Activated effector memory CD4-positive, alpha-beta T cell treated with anti-CD3 and anti-CD28 coated beads, Interleukin-2, amount 50 U/mL, for 16 hours (primary cell): ENCODE measurements around the gene LRRN1.
"Not testable (repeated sequence)": the region's sequence is repeated elsewhere in the genome, so short reads cannot be mapped to it uniquely, and the experiment has no call there.

Experiments
- DNase-seq: peaks from one replicate; pipeline ENCODE4 v3.0.0-alpha.2; 2020

Gene LRRN1

GRCh38 chr3:3815206-3815605, 16.0 kb downstream of the LRRN1 start:
- no peak for DNase-seq

GRCh38 chr3:3816034-3816433, 16.8 kb downstream of the LRRN1 start:
- no peak for DNase-seq

- no peak for DNase-seq
Observed at GRCh38 chr3:3817865-3818264, 18.6 kb downstream of the LRRN1 start.

- DNase-seq = no peak
Observed at GRCh38 chr3:3821777-3822176, 22.5 kb downstream of the LRRN1 start.

GRCh38 chr3:3825035-3825434, 25.8 kb downstream of the LRRN1 start:
- no peak for DNase-seq

- DNase-seq = no peak
Observed at GRCh38 chr3:3826521-3826920, 27.3 kb downstream of the LRRN1 start.

GRCh38 chr3:3827111-3827510, 27.9 kb downstream of the LRRN1 start:
- no peak for DNase-seq

GRCh38 chr3:3828417-3828816, 29.2 kb downstream of the LRRN1 start:
- DNase-seq = not testable (repeated sequence)

- no peak for DNase-seq
Observed at GRCh38 chr3:3836845-3837244, 37.6 kb downstream of the LRRN1 start.

- no peak for DNase-seq
Observed at GRCh38 chr3:3842356-3842755, 43.1 kb downstream of the LRRN1 start.

GRCh38 chr3:3847994-3848922, 49.0 kb downstream of the LRRN1 start:
- no peak for DNase-seq

- DNase-seq = no peak
Observed at GRCh38 chr3:3848923-3849275, 49.7 kb downstream of the LRRN1 start.

- DNase-seq = no peak
Observed at GRCh38 chr3:3851621-3852323, 52.5 kb downstream of the LRRN1 start.

- no peak for DNase-seq
Observed at GRCh38 chr3:3853544-3853943, 54.3 kb downstream of the LRRN1 start.

- no peak for DNase-seq
Observed at GRCh38 chr3:3855056-3855455, 55.8 kb downstream of the LRRN1 start.

GRCh38 chr3:3860235-3860634, 61.0 kb downstream of the LRRN1 start:
- no peak for DNase-seq

- no peak for DNase-seq
Observed at GRCh38 chr3:3862534-3862933, 63.3 kb downstream of the LRRN1 start.

- no peak for DNase-seq
Observed at GRCh38 chr3:3875491-3875890, 76.3 kb downstream of the LRRN1 start.

- DNase-seq = no peak
Observed at GRCh38 chr3:3881050-3881449, 81.8 kb downstream of the LRRN1 start.

- not testable (repeated sequence) for DNase-seq
Observed at GRCh38 chr3:3887311-3887710, 88.1 kb downstream of the LRRN1 start.

GRCh38 chr3:3893590-3893989, 94.4 kb downstream of the LRRN1 start:
- DNase-seq = no peak
